HepG2 (cell line): ENCODE results near the gene WDR76. TPM values are rescaled to one million over a fixed set of nuclear protein-coding genes. Genes with fewer than 3 reads are reported as not detected.
A peak's percentile ranks its signal among the peaks of the same experiment; 100 is the strongest.

Source experiments
- ARNTL ChIP-seq: sonication (generic); formaldehyde crosslinking; IDR thresholded peaks from 2 replicates; pipeline ENCODE4 v1.4.0; 2020; ENCODE audit warnings: mild to moderate bottlenecking, missing genetic modification reagents
- DNMT3B ChIP-seq: conservative IDR thresholded peaks from 2 replicates; pipeline ENCODE4 v1.6.1; 2016; ENCODE audit warnings: missing biosample characterization, control low read depth
- MATR3 ChIP-seq: sonication (generic); formaldehyde crosslinking; IDR thresholded peaks from 2 replicates; pipeline ENCODE4 v1.4.0; 2020; ENCODE audit warnings: missing genetic modification reagents
- MTF2 ChIP-seq: sonication (generic); formaldehyde crosslinking; IDR thresholded peaks from 2 replicates; pipeline ENCODE4 v1.5.0; 2020; ENCODE audit warnings: missing genetic modification reagents, borderline replicate concordance
- RFX1 ChIP-seq: fragments of 450-650 bp; IDR thresholded peaks from 2 replicates; pipeline ENCODE4 v1.6.1; 2017
- SAFB2 ChIP-seq: sonication (generic); formaldehyde crosslinking; IDR thresholded peaks from 2 replicates; pipeline ENCODE4 v1.5.1; 2020; ENCODE audit warnings: missing genetic modification reagents, low read depth, mild to moderate bottlenecking, borderline replicate concordance
- SNRNP70 ChIP-seq: fragments of 200-400 bp; formaldehyde crosslinking; IDR thresholded peaks from 2 replicates; pipeline ENCODE4 v1.6.1; 2017; ENCODE audit warnings: mild to moderate bottlenecking, low read depth, low read length, moderate library complexity
- SP2 ChIP-seq: sonication (generic); formaldehyde crosslinking; IDR thresholded peaks from 2 replicates; pipeline ENCODE4 v1.5.1; 2020; ENCODE audit warnings: mild to moderate bottlenecking, missing genetic modification reagents
- SP5 ChIP-seq: IDR thresholded peaks from 2 replicates; pipeline ENCODE4 v1.6.1; 2016; ENCODE audit warnings: low read depth, borderline replicate concordance
- TEAD2 ChIP-seq: sonication (generic); formaldehyde crosslinking; IDR thresholded peaks from 2 replicates; pipeline ENCODE4 v1.9.0; 2021; ENCODE audit warnings: missing genetic modification reagents
- TMF1 ChIP-seq: sonication (generic); formaldehyde crosslinking; IDR thresholded peaks from 2 replicates; pipeline ENCODE4 v1.8.1; 2022; ENCODE audit warnings: low read depth, missing genetic modification reagents
- ZNF136 ChIP-seq: sonication (generic); formaldehyde crosslinking; IDR thresholded peaks from 2 replicates; pipeline ENCODE4 v1.8.1; 2022; ENCODE audit warnings: low read depth, mild to moderate bottlenecking, moderate library complexity, missing genetic modification reagents
- ZNF207 ChIP-seq: fragments of 450-650 bp; IDR thresholded peaks from 2 replicates; pipeline ENCODE4 v1.6.1; 2016; ENCODE audit warnings: antibody characterized with exemption, borderline replicate concordance
- ZNF230 ChIP-seq: sonication (generic); formaldehyde crosslinking; IDR thresholded peaks from 2 replicates; pipeline ENCODE4 v1.4.0; 2020; ENCODE audit warnings: mild to moderate bottlenecking, missing genetic modification reagents
- ZNF296 ChIP-seq: sonication (generic); formaldehyde crosslinking; conservative IDR thresholded peaks from 2 replicates; pipeline ENCODE4 v1.5.0; 2020; ENCODE audit warnings: mild to moderate bottlenecking, missing genetic modification reagents
- ZSCAN21 ChIP-seq: sonication (generic); formaldehyde crosslinking; IDR thresholded peaks from 2 replicates; pipeline ENCODE4 v1.8.0; 2022; ENCODE audit warnings: mild to moderate bottlenecking, missing genetic modification reagents, moderate library complexity, borderline replicate concordance
- polyA plus RNA-seq, 8 experiments: library from polyadenylated mRNA; depleted of rRNA in 3 of 8; stranded (reverse) in 7 of 8; unstranded in 1 of 8; fragments of >200 nt; fragmentation: Illumina TruSeq in 4 of 8; extraction: Trizol in 4 of 8; gene quantifications; 2 replicates each; pipeline versions ENCODE4 v1.2.1 to v1.2.3, GENCODE V29; 2011 to 2016; ENCODE audit warnings: low read depth in 4 of 8, missing spikeins in 1 of 8, mixed read lengths in 1 of 8; ENCODE audit not compliant: insufficient read depth in 1 of 8
- total RNA-seq, 5 experiments: library from RNA; depleted of rRNA; stranded (reverse); fragments of >200 nt; fragmentation: Illumina TruSeq; extraction: Trizol; gene quantifications; 2 replicates each; pipeline ENCODE4 v1.2.3, GENCODE V29; 2016; ENCODE audit warnings: low read depth in 1 of 5
- TF ChIP-seq, protein P1 (sequence below): sonication (generic); formaldehyde crosslinking; IDR thresholded peaks from 2 replicates; pipeline ENCODE4 v1.8.0; 2022; ENCODE audit warnings: mild to moderate bottlenecking, missing genetic modification reagents; ENCODE audit not compliant: insufficient replicate concordance
- TF ChIP-seq, protein P2 (sequence below): IDR thresholded peaks from 2 replicates; pipeline ENCODE4 v1.6.1; 2016
- TF ChIP-seq, protein P3 (sequence below): sonication (generic); formaldehyde crosslinking; IDR thresholded peaks from 2 replicates; pipeline ENCODE4 v1.5.1; 2020; ENCODE audit warnings: missing genetic modification reagents, mild to moderate bottlenecking, borderline replicate concordance
- TF ChIP-seq, protein P4 (sequence below): sonication (generic); formaldehyde crosslinking; conservative IDR thresholded peaks from 2 replicates; pipeline ENCODE4 v1.8.0; 2022; ENCODE audit warnings: low read depth, missing genetic modification reagents
- TF ChIP-seq, protein P5 (sequence below): sonication (generic); formaldehyde crosslinking; IDR thresholded peaks from 2 replicates; pipeline ENCODE4 v1.8.1; 2023; ENCODE audit warnings: mild to moderate bottlenecking, missing genetic modification reagents

WDR76 gene
- total and polyA plus RNA-seq, 2 of the 13 experiments (the other 11 are each of a cell fraction or from before 2014, with no cell fraction given): 1.1 to 9.7 TPM

DNA sequence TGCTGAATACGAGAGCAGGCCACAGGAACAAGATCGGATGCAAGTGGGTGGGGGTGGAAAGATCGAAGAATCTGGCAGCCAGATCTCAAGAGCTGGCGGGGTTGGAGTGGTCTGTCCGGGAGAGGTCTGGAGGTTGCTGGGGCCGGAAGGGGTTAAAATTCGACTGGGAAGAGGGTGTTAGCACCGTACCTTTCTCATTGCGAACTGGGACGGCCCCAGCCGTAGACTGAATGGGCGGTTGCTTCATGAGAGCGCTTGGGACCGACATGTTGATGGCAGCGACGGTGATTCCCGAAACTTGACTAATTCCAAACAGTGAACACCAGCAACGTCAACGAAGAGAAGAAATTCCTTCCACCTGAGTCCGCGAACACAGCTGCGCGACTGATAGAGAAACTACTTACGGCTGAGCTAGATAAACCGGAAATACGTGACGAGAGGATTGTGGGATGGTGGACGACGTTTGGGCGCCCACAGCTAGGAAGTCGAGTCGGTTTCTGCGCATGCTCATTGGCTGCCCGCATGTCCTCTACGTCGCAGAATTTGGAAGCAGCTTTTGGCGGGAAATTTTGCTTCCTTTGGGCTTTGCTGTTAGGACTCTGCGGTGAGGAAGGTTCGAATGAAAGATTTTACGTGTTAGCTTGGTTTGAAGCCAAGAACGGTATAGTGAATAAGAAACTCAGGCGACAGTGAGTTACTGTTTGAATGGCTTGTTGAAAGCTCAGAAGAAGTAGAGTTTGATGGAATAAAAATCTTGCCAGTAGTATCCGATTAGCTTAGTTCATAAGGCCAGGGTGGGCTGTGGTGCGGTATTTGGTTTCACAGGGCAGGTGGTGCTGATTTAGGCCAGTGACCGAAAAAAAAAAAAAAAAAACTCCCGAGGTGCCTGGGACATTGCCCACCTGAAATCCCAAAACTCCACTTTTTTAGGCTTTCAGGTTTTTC lies 2.2 kb upstream of the WDR76 start, which contains the start of gene MFAP1 (continued):
- TF ChIP-seq, protein P1, sequence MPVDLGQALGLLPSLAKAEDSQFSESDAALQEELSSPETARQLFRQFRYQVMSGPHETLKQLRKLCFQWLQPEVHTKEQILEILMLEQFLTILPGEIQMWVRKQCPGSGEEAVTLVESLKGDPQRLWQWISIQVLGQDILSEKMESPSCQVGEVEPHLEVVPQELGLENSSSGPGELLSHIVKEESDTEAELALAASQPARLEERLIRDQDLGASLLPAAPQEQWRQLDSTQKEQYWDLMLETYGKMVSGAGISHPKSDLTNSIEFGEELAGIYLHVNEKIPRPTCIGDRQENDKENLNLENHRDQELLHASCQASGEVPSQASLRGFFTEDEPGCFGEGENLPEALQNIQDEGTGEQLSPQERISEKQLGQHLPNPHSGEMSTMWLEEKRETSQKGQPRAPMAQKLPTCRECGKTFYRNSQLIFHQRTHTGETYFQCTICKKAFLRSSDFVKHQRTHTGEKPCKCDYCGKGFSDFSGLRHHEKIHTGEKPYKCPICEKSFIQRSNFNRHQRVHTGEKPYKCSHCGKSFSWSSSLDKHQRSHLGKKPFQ (CRISPR knock-in tag): no peak
- TF ChIP-seq ZNF207 (no peak), TEAD2 (CRISPR knock-in tag) (no peak), SAFB2 (CRISPR knock-in tag) (peak; percentile 82; the same call in 1 of the 2 replicates), ZSCAN21 (CRISPR knock-in tag) (peak; percentile 49; the same call in 1 of the 2 replicates), RFX1 (no peak), ARNTL (CRISPR knock-in tag) (0 out of 2 replicates have a peak, but pooled peaks have one; percentile 19), ZNF296 (CRISPR knock-in tag) (no peak), SP2 (CRISPR knock-in tag) (no peak), ZNF136 (CRISPR knock-in tag) (no peak), TMF1 (CRISPR knock-in tag) (peak; percentile 62; the same call in 1 of the 2 replicates), DNMT3B (peak; percentile 85; the same call in 1 of the 2 replicates), MTF2 (CRISPR knock-in tag) (no peak), SP5 (CRISPR knock-in tag) (no peak), ZNF230 (peak; percentile 45), MATR3 (CRISPR knock-in tag) (no peak), SNRNP70 (no peak)
- TF ChIP-seq, protein P2, sequence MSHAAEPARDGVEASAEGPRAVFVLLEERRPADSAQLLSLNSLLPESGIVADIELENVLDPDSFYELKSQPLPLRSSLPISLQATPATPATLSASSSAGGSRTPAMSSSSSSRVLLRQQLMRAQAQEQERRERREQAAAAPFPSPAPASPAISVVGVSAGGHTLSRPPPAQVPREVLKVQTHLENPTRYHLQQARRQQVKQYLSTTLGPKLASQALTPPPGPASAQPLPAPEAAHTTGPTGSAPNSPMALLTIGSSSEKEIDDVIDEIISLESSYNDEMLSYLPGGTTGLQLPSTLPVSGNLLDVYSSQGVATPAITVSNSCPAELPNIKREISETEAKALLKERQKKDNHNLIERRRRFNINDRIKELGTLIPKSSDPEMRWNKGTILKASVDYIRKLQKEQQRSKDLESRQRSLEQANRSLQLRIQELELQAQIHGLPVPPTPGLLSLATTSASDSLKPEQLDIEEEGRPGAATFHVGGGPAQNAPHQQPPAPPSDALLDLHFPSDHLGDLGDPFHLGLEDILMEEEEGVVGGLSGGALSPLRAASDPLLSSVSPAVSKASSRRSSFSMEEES (CRISPR knock-in tag): no peak
- TF ChIP-seq, protein P3, sequence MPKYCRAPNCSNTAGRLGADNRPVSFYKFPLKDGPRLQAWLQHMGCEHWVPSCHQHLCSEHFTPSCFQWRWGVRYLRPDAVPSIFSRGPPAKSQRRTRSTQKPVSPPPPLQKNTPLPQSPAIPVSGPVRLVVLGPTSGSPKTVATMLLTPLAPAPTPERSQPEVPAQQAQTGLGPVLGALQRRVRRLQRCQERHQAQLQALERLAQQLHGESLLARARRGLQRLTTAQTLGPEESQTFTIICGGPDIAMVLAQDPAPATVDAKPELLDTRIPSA (CRISPR knock-in tag): peak; percentile 25; the same call in 1 of the 2 replicates
- TF ChIP-seq, protein P4, sequence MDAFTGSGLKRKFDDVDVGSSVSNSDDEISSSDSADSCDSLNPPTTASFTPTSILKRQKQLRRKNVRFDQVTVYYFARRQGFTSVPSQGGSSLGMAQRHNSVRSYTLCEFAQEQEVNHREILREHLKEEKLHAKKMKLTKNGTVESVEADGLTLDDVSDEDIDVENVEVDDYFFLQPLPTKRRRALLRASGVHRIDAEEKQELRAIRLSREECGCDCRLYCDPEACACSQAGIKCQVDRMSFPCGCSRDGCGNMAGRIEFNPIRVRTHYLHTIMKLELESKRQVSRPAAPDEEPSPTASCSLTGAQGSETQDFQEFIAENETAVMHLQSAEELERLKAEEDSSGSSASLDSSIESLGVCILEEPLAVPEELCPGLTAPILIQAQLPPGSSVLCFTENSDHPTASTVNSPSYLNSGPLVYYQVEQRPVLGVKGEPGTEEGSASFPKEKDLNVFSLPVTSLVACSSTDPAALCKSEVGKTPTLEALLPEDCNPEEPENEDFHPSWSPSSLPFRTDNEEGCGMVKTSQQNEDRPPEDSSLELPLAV (CRISPR knock-in tag): no peak
- TF ChIP-seq, protein P5, sequence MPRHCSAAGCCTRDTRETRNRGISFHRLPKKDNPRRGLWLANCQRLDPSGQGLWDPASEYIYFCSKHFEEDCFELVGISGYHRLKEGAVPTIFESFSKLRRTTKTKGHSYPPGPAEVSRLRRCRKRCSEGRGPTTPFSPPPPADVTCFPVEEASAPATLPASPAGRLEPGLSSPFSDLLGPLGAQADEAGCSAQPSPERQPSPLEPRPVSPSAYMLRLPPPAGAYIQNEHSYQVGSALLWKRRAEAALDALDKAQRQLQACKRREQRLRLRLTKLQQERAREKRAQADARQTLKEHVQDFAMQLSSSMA: peak; percentile 68; the same call in 1 of the 2 replicates
